Esophagus squamous epithelium (tissue), 5 donors: Measurements from ENCODE around the gene CSF3R. TPM values are rescaled to one million over a fixed set of nuclear protein-coding genes. Genes with fewer than 3 reads are reported as not detected.
A peak's percentile ranks its signal among the peaks of the same experiment; 100 is the strongest.

Source experiments
- DNase-seq: peaks from one replicate; lab custom pipeline; 2025; lab: John Stamatoyannopoulos, UW
- H3K27ac ChIP-seq, 4 donors: fragments of 200-600 bp; sonication (generic); one replicate each; pipeline ENCODE4 v1.5.1; 2016 to 2019; ENCODE audit warnings: mild to moderate bottlenecking in 1 of 4
- H3K27me3 ChIP-seq, 4 donors: fragments of 200-600 bp; sonication (generic); 1 replicate in 3 of 4; 2 replicates in 1 of 4; pipeline versions ENCODE4 v1.5.1 to v1.6.0; 2017 to 2021; ENCODE audit warnings: antibody characterized with exemption in 1 of 4
- H3K36me3 ChIP-seq, 3 donors: fragments of 200-600 bp; sonication (generic); one replicate each; pipeline ENCODE4 v1.5.1; 2016 to 2019
- H3K4me1 ChIP-seq, 3 donors: fragments of 200-600 bp; sonication (generic); one replicate each; pipeline ENCODE4 v1.5.1; 2017 to 2019
- H3K4me3 ChIP-seq, 4 donors: fragments of 200-600 bp; sonication (generic); 1 replicate in 3 of 4; 2 replicates in 1 of 4; pipeline ENCODE4 v1.5.1; 2016 to 2019; ENCODE audit warnings: mild to moderate bottlenecking in 2 of 4, moderate library complexity in 1 of 4
- H3K9me3 ChIP-seq, 3 donors: fragments of 200-600 bp; sonication (generic); one replicate each; pipeline ENCODE4 v1.5.1; 2016 to 2019
- POLR2A ChIP-seq, 4 donors: fragments of 450-650 bp; IDR thresholded peaks; one replicate each; pipeline ENCODE4 v1.6.1; 2017; ENCODE audit warnings: antibody characterized with exemption in 4 of 4, mild to moderate bottlenecking in 4 of 4, moderate library complexity in 3 of 4
- WGBS, 2 donors: methylation state at CpG; one replicate each; pipeline ENCODE4 v1.1.5; 2018; 5-methylcytosine and 5-hydroxymethylcytosine counted together
- intact Hi-C: fragments of 100-400 bp; cut with DNase I; formaldehyde crosslinking; loops from one replicate; pipeline ENCODE4 v1.15.0; 2022
- total RNA-seq, 4 donors: library from RNA; depleted of rRNA; stranded (reverse); fragments of >200 nt; gene quantifications; one replicate each; pipeline ENCODE4 v1.1.0, GENCODE V29; 2016
- TF ChIP-seq, protein P1 (sequence below), 6 experiments: fragments of 450-650 bp in 4 of 6; fragments of 200-600 bp in 2 of 6; sonication (generic) in 2 of 6; IDR thresholded peaks; one replicate each; pipeline ENCODE4 v1.5.1; 2016 to 2019; ENCODE audit warnings: antibody characterized with exemption in 6 of 6, mild to moderate bottlenecking in 4 of 6, moderate library complexity in 4 of 6
- donor health status: DM: yes; HTN: yes; CAD: no.

The CSF3R gene
- total RNA-seq, 4 donors from 2014 or later = 0.42 to 10.0 (median 4.7) TPM

DNA sequence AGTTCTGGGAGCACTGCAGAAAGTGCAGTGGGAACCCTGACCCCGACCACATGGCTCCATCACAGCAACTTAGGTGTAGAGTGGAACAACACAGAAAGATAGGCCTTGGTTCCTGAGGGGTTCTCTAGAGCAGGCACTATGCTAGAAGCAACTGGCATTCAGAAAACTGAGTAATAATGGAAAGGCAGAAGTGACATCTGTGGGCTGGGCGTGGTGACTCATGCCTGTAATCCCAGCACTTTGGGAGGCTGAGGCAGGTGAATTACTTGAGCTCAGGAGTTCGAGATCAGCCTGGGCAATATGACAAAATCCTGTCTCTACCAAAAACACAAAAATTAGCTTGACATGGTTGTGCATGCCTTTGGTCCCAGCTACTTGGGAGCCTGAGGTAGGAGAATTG is 23.8 kb downstream of the CSF3R start:
- intact Hi-C loops = no loop called here
- peaks cover 0 to 40% (median 14%) of the 10 kb centered on the region in 3 donors for H3K4me1 ChIP-seq
- peaks cover 14 to 85% (median 17%) of the 10 kb centered on the region in 3 donors for H3K36me3 ChIP-seq
- H3K27ac ChIP-seq = peak overlapping the region in 1 of 4 donors; percentile 1
- H3K4me3 ChIP-seq = no peak overlapping the region
- 48% methylated on average over 3 of the region's 3 CpGs for WGBS, 2 donors
- TF ChIP-seq, protein P1, sequence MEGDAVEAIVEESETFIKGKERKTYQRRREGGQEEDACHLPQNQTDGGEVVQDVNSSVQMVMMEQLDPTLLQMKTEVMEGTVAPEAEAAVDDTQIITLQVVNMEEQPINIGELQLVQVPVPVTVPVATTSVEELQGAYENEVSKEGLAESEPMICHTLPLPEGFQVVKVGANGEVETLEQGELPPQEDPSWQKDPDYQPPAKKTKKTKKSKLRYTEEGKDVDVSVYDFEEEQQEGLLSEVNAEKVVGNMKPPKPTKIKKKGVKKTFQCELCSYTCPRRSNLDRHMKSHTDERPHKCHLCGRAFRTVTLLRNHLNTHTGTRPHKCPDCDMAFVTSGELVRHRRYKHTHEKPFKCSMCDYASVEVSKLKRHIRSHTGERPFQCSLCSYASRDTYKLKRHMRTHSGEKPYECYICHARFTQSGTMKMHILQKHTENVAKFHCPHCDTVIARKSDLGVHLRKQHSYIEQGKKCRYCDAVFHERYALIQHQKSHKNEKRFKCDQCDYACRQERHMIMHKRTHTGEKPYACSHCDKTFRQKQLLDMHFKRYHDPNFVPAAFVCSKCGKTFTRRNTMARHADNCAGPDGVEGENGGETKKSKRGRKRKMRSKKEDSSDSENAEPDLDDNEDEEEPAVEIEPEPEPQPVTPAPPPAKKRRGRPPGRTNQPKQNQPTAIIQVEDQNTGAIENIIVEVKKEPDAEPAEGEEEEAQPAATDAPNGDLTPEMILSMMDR (IDR thresholded peaks at IDR 0.05) = no peak
- no peak for TF ChIP-seq POLR2A (IDR thresholded peaks at IDR 0.05)
- no peak for DNase-seq
- H3K27me3 ChIP-seq = no peaks in the 10 kb centered on the region
- no peaks in the 10 kb centered on the region for H3K9me3 ChIP-seq

DNA sequence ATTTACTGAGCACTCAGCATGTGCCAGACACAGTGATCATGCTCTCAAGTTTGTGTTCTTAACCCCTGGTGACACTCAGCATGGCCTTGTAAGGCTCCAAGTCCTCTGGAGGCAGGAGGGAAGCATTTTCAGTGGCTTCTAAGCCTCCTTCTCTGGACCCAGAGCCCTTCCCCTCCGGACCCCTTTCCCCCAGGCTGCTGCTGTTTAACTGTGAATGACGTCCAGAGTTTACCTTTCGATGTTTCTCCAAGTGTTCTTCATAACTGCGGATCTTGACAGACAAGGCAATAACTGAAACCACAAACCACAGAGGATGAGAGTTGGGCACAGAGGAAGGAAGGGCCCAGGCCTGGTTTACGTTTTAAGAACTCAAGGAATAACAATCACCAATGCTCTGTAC is 25.0 kb downstream of the CSF3R start:
- Histone ChIP-seq H3K27me3 (no peaks in the 10 kb centered on the region), H3K27ac (no peak overlapping the region), H3K9me3 (no peaks in the 10 kb centered on the region), H3K36me3 (peaks cover 14 to 87% (median 17%) of the 10 kb centered on the region in 3 donors), H3K4me3 (no peak overlapping the region), H3K4me1 (peaks cover 0 to 28% (median 6%) of the 10 kb centered on the region in 3 donors)
- 64 to 83% methylated on average over 3 to 5 of the region's 5 CpGs for WGBS, 2 donors
- intact Hi-C loops = no loop called here
- no peak for TF ChIP-seq POLR2A (IDR thresholded peaks at IDR 0.05)
- TF ChIP-seq, protein P1 (IDR thresholded peaks at IDR 0.05) = no peak
- DNase-seq = no peak

DNA sequence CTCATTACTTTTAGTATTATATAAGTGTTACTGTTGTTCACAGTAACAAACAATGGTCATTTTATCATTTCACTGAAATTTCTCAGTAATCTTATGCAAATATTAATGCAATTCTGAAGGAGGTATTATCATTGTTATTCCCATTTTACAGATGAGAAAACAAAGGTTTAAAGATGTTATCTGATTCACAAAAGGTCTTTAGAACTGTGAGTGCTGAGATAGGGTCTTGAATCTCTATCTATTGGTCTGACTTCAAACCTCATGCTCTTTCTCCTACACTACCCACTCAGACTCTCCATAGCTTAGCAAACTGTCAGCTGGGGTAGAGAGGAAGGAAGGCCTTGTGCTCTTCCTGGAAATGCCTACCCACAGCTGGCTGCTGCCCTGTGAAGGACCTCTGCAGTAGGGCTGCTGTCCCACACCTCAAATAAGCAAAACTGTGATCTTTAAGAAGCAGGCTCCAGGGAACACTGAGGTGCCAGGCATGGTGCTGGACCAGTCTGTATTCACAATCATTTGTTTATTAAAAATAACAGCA is 26.3 kb downstream of the CSF3R start:
- Histone ChIP-seq H3K36me3 (peaks cover 14 to 78% (median 17%) of the 10 kb centered on the region in 3 donors), H3K27ac (no peak overlapping the region), H3K27me3 (no peaks in the 10 kb centered on the region), H3K9me3 (no peaks in the 10 kb centered on the region), H3K4me3 (no peak overlapping the region), H3K4me1 (peaks cover 0 to 18% (median 0%) of the 10 kb centered on the region in 3 donors)
- DNase-seq = no peak
- no peak for TF ChIP-seq POLR2A (IDR thresholded peaks at IDR 0.05)
- TF ChIP-seq, protein P1 (IDR thresholded peaks at IDR 0.05) = no peak
- intact Hi-C loops = no loop called here

DNA sequence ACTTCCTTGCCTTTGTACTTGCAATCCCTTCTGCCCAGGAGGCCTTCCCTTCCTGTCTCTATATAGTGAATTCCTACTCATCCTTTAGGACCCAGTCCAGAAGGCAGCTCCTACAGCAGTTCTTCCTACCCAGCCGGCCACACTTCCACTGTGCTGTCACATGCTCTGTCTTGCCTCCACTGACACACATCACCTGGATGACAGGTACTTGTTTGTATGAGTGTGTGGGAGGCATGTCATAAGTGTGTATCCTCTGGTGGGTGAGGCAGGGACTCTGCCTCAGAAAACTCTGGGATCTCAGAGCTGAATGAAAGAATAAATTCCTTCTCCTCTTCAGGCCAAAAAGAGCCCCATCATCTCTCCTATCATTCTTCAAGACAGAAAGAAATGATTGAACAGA is 27.3 kb downstream of the CSF3R start:
- peaks cover 0 to 26% (median 6%) of the 10 kb centered on the region in 3 donors for H3K4me1 ChIP-seq
- no peaks in the 10 kb centered on the region for H3K9me3 ChIP-seq
- DNase-seq = no peak
- H3K27me3 ChIP-seq = no peaks in the 10 kb centered on the region
- intact Hi-C loops = no loop called here
- TF ChIP-seq, protein P1 (IDR thresholded peaks at IDR 0.05) = no peak
- no peak for TF ChIP-seq POLR2A (IDR thresholded peaks at IDR 0.05)
- H3K36me3 ChIP-seq = peaks cover 6 to 67% (median 8%) of the 10 kb centered on the region in 3 donors
- H3K27ac ChIP-seq = no peak overlapping the region
- no peak overlapping the region for H3K4me3 ChIP-seq
- WGBS, 2 donors = 17 to 23% methylated on average over 1 of the region's 1 CpG

DNA sequence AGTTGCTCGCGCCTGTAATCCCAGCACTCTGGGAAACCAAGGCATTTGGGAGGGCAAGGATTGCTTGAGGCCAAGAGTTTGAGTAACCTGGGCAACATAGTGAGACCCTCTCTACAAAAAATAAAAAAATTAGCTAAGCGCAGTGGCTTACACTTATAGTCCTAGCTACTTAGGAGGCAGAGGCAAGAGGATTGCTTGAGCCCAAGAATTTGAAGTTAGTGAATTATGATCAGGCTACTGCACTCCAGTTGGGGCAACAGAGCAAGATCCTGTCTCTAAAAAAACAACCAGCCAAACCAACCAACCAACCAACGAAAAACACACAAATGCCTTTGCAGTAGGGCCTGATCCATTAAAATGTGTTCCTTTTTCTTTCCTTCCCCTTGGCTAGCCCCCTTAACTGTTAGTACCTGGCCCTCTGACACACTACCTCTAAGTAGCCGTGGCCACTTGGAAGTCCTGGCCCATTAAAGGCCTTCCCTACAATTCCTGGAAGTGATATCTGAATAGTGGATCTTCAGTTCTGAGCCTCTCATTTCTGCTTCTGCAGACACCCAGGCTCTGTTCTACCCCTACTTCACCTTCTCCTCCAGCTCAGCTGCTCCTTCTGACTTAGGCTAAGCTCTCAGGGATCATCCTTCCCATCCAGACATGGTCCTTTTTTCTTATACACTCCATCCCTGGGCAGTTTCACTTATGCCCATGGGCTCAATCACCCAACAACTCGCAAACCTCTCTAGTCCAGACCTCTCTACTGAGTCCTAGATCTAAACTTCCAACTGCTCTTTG is 28.9 kb downstream of the CSF3R start:
- 88 to 94% methylated on average over 6 of the region's 6 CpGs for WGBS, 2 donors
- no peak for DNase-seq
- H3K27ac ChIP-seq = no peak overlapping the region
- no peak overlapping the region for H3K4me3 ChIP-seq
- TF ChIP-seq, protein P1 (IDR thresholded peaks at IDR 0.05) = no peak
- no peak for TF ChIP-seq POLR2A (IDR thresholded peaks at IDR 0.05)
- H3K27me3 ChIP-seq = no peaks in the 10 kb centered on the region
- H3K4me1 ChIP-seq = peaks cover 0 to 32% (median 17%) of the 10 kb centered on the region in 3 donors
- intact Hi-C loops = no loop called here
- peaks cover 0 to 52% (median 8%) of the 10 kb centered on the region in 3 donors for H3K36me3 ChIP-seq
- H3K9me3 ChIP-seq = no peaks in the 10 kb centered on the region
